Measurements from ENCODE around the gene KIF21A. TPM values are rescaled to one million over a fixed set of nuclear protein-coding genes. Genes with fewer than 3 reads are reported as not detected.
A peak's percentile ranks its signal among the peaks of the same experiment; 100 is the strongest.

KIF21A gene
- total RNA-seq, 5 donors from 2014 or later (not counting 1 experiment from before 2014, with no cell fraction given) = 9.9 to 19.6 (median 13.2) TPM

- H3K4me1 Mint-ChIP-seq = no peaks in the 10 kb centered on the region
- no peaks in the 10 kb centered on the region for H3K27me3 ChIP-seq (replicated peaks in 1 of 2; ENCODE audit: control insufficient read depth in 2 of 2, extremely low read depth in 1 of 2, insufficient read depth in 2 of 2, low read length in 1 of 2)
- H3K9me3 ChIP-seq = no peaks in the 10 kb centered on the region
- no peaks in the 10 kb centered on the region for H3K4me1 ChIP-seq (ENCODE audit: control insufficient read depth in 1 of 2, extremely low read depth in 1 of 2, insufficient read depth in 2 of 2, low read length in 2 of 2)
- no peaks in the 10 kb centered on the region for H3K36me3 ChIP-seq (ENCODE audit: control insufficient read depth in 2 of 2, extremely low read depth in 1 of 2, insufficient read depth in 1 of 2, low read length in 1 of 2)
- no peak overlapping the region for H3K4me3 ChIP-seq (ENCODE audit: control insufficient read depth in 1 of 2, extremely low read depth in 1 of 2, low read length in 1 of 2)
- H3K27ac ChIP-seq (ENCODE audit: low read length) = no peak overlapping the region
- H3K9me3 Mint-ChIP-seq = no peaks in the 10 kb centered on the region
- H3K36me3 Mint-ChIP-seq = peaks cover 6% of the 10 kb centered on the region
- WGBS (ENCODE audit: insufficient coverage) = 100% methylated on average over 1 of the region's 2 CpGs
- DNase-seq = no peak
- H3K27me3 Mint-ChIP-seq = no peaks in the 10 kb centered on the region
- no peak overlapping the region for H3K4me3 Mint-ChIP-seq
- H3K27ac Mint-ChIP-seq = no peak overlapping the region
- no peak for ATAC-seq (replicated peaks in 1 of 4)
- POLR2A ChIA-PET = no interaction called here
- CTCF ChIA-PET = no interaction called here
These were observed 53.3 kb downstream of the KIF21A start for GRCh38 chr12:39389399-39390150.

- no peaks in the 10 kb centered on the region for H3K9me3 ChIP-seq
- H3K27me3 ChIP-seq (replicated peaks in 1 of 2; ENCODE audit: control insufficient read depth in 2 of 2, extremely low read depth in 1 of 2, insufficient read depth in 2 of 2, low read length in 1 of 2) = no peaks in the 10 kb centered on the region
- ChIA-PET CTCF (interaction anchor here in 1 of 2 donors (1.2 kb wide), 1 partner anchor 28 kb away, joined by 3 read pairs; no protein-coding TSS in a partner anchor), POLR2A (interaction anchor here in 1 of 2 donors (0.6 kb wide), 1 partner anchor 9 kb away, joined by 6 read pairs; no protein-coding TSS in a partner anchor)
- Mint-ChIP-seq H3K36me3 (peaks cover 6% of the 10 kb centered on the region), H3K4me3 (no peak overlapping the region), H3K27me3 (no peaks in the 10 kb centered on the region), H3K27ac (no peak overlapping the region), H3K9me3 (no peaks in the 10 kb centered on the region), H3K4me1 (no peaks in the 10 kb centered on the region)
- ATAC-seq (replicated peaks in 1 of 4) = no peak
- 100% methylated on average over 1 of the region's 3 CpGs for WGBS (ENCODE audit: insufficient coverage)
- H3K27ac ChIP-seq (ENCODE audit: low read length) = no peak overlapping the region
- H3K36me3 ChIP-seq (ENCODE audit: control insufficient read depth in 2 of 2, extremely low read depth in 1 of 2, insufficient read depth in 1 of 2, low read length in 1 of 2) = no peaks in the 10 kb centered on the region
- no peaks in the 10 kb centered on the region for H3K4me1 ChIP-seq (ENCODE audit: control insufficient read depth in 1 of 2, extremely low read depth in 1 of 2, insufficient read depth in 2 of 2, low read length in 2 of 2)
- DNase-seq = no peak
- H3K4me3 ChIP-seq (ENCODE audit: control insufficient read depth in 1 of 2, extremely low read depth in 1 of 2, low read length in 1 of 2) = no peak overlapping the region
These were observed 56.6 kb downstream of the KIF21A start for GRCh38 chr12:39386335-39386734.

- no CpG with 5 or more reads among the region's 2 CpGs for WGBS (ENCODE audit: insufficient coverage)
- H3K4me3 ChIP-seq (ENCODE audit: control insufficient read depth in 1 of 2, extremely low read depth in 1 of 2, low read length in 1 of 2) = no peak overlapping the region
- Mint-ChIP-seq H3K27ac (no peak overlapping the region), H3K27me3 (no peaks in the 10 kb centered on the region), H3K36me3 (peaks cover 6% of the 10 kb centered on the region), H3K4me3 (no peak overlapping the region), H3K4me1 (no peaks in the 10 kb centered on the region), H3K9me3 (no peaks in the 10 kb centered on the region)
- no peaks in the 10 kb centered on the region for H3K36me3 ChIP-seq (ENCODE audit: control insufficient read depth in 2 of 2, extremely low read depth in 1 of 2, insufficient read depth in 1 of 2, low read length in 1 of 2)
- H3K9me3 ChIP-seq = no peaks in the 10 kb centered on the region
- DNase-seq = no peak
- H3K4me1 ChIP-seq (ENCODE audit: control insufficient read depth in 1 of 2, extremely low read depth in 1 of 2, insufficient read depth in 2 of 2, low read length in 2 of 2) = no peaks in the 10 kb centered on the region
- CTCF ChIA-PET = no interaction called here
- POLR2A ChIA-PET = no interaction called here
- no peak overlapping the region for H3K27ac ChIP-seq (ENCODE audit: low read length)
- no peak for ATAC-seq (replicated peaks in 1 of 4)
- no peaks in the 10 kb centered on the region for H3K27me3 ChIP-seq (replicated peaks in 1 of 2; ENCODE audit: control insufficient read depth in 2 of 2, extremely low read depth in 1 of 2, insufficient read depth in 2 of 2, low read length in 1 of 2)
These were observed 59.8 kb downstream of the KIF21A start for GRCh38 chr12:39383114-39383513.

GRCh38 chr12:39380090-39380489 lies 62.8 kb downstream of the KIF21A start:
- H3K36me3 Mint-ChIP-seq = no peaks in the 10 kb centered on the region

GRCh38 chr12:39378341-39378740 lies 64.6 kb downstream of the KIF21A start:
- ATAC-seq (replicated peaks in 1 of 4) (no peak), DNase-seq (no peak)
- H3K4me1 ChIP-seq (ENCODE audit: control insufficient read depth in 1 of 2, extremely low read depth in 1 of 2, insufficient read depth in 2 of 2, low read length in 2 of 2) = no peaks in the 10 kb centered on the region
- no peaks in the 10 kb centered on the region for H3K27me3 Mint-ChIP-seq
- H3K4me3 ChIP-seq (ENCODE audit: control insufficient read depth in 1 of 2, extremely low read depth in 1 of 2, low read length in 1 of 2) = no peak overlapping the region
- no peak overlapping the region for H3K27ac Mint-ChIP-seq
- H3K36me3 Mint-ChIP-seq = no peaks in the 10 kb centered on the region
- no peak overlapping the region for H3K4me3 Mint-ChIP-seq
- no peaks in the 10 kb centered on the region for H3K9me3 ChIP-seq
- CTCF ChIA-PET = interaction anchor here in 1 of 2 donors (1.3 kb wide), 1 partner anchor 105 kb away, joined by 3 read pairs; no protein-coding TSS in a partner anchor
- H3K27me3 ChIP-seq (replicated peaks in 1 of 2; ENCODE audit: control insufficient read depth in 2 of 2, extremely low read depth in 1 of 2, insufficient read depth in 2 of 2, low read length in 1 of 2) = no peaks in the 10 kb centered on the region
- peaks cover 3 to 12% (median 8%) of the 10 kb centered on the region in 3 donors for H3K4me1 Mint-ChIP-seq
- H3K27ac ChIP-seq (ENCODE audit: low read length) = no peak overlapping the region
- H3K9me3 Mint-ChIP-seq = no peaks in the 10 kb centered on the region
- POLR2A ChIA-PET = no interaction called here
- H3K36me3 ChIP-seq (ENCODE audit: control insufficient read depth in 2 of 2, extremely low read depth in 1 of 2, insufficient read depth in 1 of 2, low read length in 1 of 2) = no peaks in the 10 kb centered on the region
- WGBS (ENCODE audit: insufficient coverage) = no CpG with 5 or more reads among the region's 1 CpG

More at GRCh38 chr12:39380090-39380489, 62.8 kb downstream of the KIF21A start:
- CTCF ChIA-PET = no interaction called here
- H3K4me3 ChIP-seq (ENCODE audit: control insufficient read depth in 1 of 2, extremely low read depth in 1 of 2, low read length in 1 of 2) = no peak overlapping the region
- H3K27me3 Mint-ChIP-seq = no peaks in the 10 kb centered on the region
- H3K36me3 ChIP-seq (ENCODE audit: control insufficient read depth in 2 of 2, extremely low read depth in 1 of 2, insufficient read depth in 1 of 2, low read length in 1 of 2) = no peaks in the 10 kb centered on the region
- H3K4me1 Mint-ChIP-seq = peaks cover 0 to 7% (median 7%) of the 10 kb centered on the region in 3 donors
- no peak overlapping the region for H3K4me3 Mint-ChIP-seq
- no peaks in the 10 kb centered on the region for H3K4me1 ChIP-seq (ENCODE audit: control insufficient read depth in 1 of 2, extremely low read depth in 1 of 2, insufficient read depth in 2 of 2, low read length in 2 of 2)
- no peaks in the 10 kb centered on the region for H3K9me3 Mint-ChIP-seq
- H3K27ac Mint-ChIP-seq = no peak overlapping the region
- no peak overlapping the region for H3K27ac ChIP-seq (ENCODE audit: low read length)
- ATAC-seq (replicated peaks in 1 of 4) (no peak), DNase-seq (no peak)
- H3K27me3 ChIP-seq (replicated peaks in 1 of 2; ENCODE audit: control insufficient read depth in 2 of 2, extremely low read depth in 1 of 2, insufficient read depth in 2 of 2, low read length in 1 of 2) = no peaks in the 10 kb centered on the region
- POLR2A ChIA-PET = no interaction called here
- 98% methylated on average over 9 of the region's 10 CpGs for WGBS (ENCODE audit: insufficient coverage)
- no peaks in the 10 kb centered on the region for H3K9me3 ChIP-seq

- peaks cover 11 to 27% (median 16%) of the 10 kb centered on the region in 3 donors for H3K4me1 Mint-ChIP-seq
- no CpG with 5 or more reads among the region's 2 CpGs for WGBS (ENCODE audit: insufficient coverage)
- Histone ChIP-seq H3K9me3 (no peaks in the 10 kb centered on the region), H3K4me1 (ENCODE audit: control insufficient read depth in 1 of 2, extremely low read depth in 1 of 2, insufficient read depth in 2 of 2, low read length in 2 of 2) (peaks cover 0 to 3% of the 10 kb centered on the region in 2 experiments), H3K27me3 (replicated peaks in 1 of 2; ENCODE audit: control insufficient read depth in 2 of 2, extremely low read depth in 1 of 2, insufficient read depth in 2 of 2, low read length in 1 of 2) (no peaks in the 10 kb centered on the region), H3K27ac (ENCODE audit: low read length) (no peak overlapping the region), H3K4me3 (ENCODE audit: control insufficient read depth in 1 of 2, extremely low read depth in 1 of 2, low read length in 1 of 2) (no peak overlapping the region), H3K36me3 (ENCODE audit: control insufficient read depth in 2 of 2, extremely low read depth in 1 of 2, insufficient read depth in 1 of 2, low read length in 1 of 2) (no peaks in the 10 kb centered on the region)
- ATAC-seq (replicated peaks in 1 of 4) (no peak), DNase-seq (peak in 2 of 35 experiments; percentile 2 to 16)
- no peak overlapping the region for H3K4me3 Mint-ChIP-seq
- H3K27me3 Mint-ChIP-seq = no peaks in the 10 kb centered on the region
- no peaks in the 10 kb centered on the region for H3K9me3 Mint-ChIP-seq
- CTCF ChIA-PET = interaction anchor here in 1 of 2 donors (0.7 to 1.0 kb wide), 3 partner anchors 28 to 53 kb away, joined by 3 to 4 read pairs (median 3); no protein-coding TSS in a partner anchor
- H3K27ac Mint-ChIP-seq = no peak overlapping the region
- POLR2A ChIA-PET = interaction anchor here in 1 of 2 donors (0.5 kb wide), 1 partner anchor 130 kb away, joined by 3 read pairs; no protein-coding TSS in a partner anchor
- H3K36me3 Mint-ChIP-seq = no peaks in the 10 kb centered on the region
These were observed 67.6 kb downstream of the KIF21A start for GRCh38 chr12:39375206-39375808.
